ENCODE measurements around the gene IL19. TPM values are rescaled to one million over a fixed set of nuclear protein-coding genes. Genes with fewer than 3 reads are reported as not detected.
A peak's percentile ranks its signal among the peaks of the same experiment; 100 is the strongest.

Gene IL19
- total RNA-seq, 1 experiment from 2014 or later = not detected

- no peak overlapping the region for H2BK15ac ChIP-seq (ENCODE audit: low read depth, low read length)
- H4K20me1 ChIP-seq (ENCODE audit: control insufficient read depth, insufficient read depth, insufficient read length) = no peaks in the 10 kb centered on the region
- H3K4me3 Mint-ChIP-seq = no peak overlapping the region
- H3K9me3 ChIP-seq (ENCODE audit: control insufficient read depth, low read depth, low read length) = no peaks in the 10 kb centered on the region
- H3K23ac ChIP-seq (ENCODE audit: insufficient read length, low read depth, low read length) = no peak overlapping the region
- no peak overlapping the region for H2BK20ac ChIP-seq (ENCODE audit: low read depth, low read length, poor library complexity, severe bottlenecking)
- no peak overlapping the region for H2BK5ac ChIP-seq (ENCODE audit: insufficient read length, low read length)
- H3K27ac ChIP-seq (ENCODE audit: insufficient read length, low read depth, low read length) = no peak overlapping the region
- H3K4me1 ChIP-seq (ENCODE audit: insufficient read depth, low read length) = no peaks in the 10 kb centered on the region
- H4K5ac ChIP-seq (ENCODE audit: insufficient read length, low read depth, low read length) = no peak overlapping the region
- H3K4me1 Mint-ChIP-seq = peaks cover 10 to 16% of the 10 kb centered on the region in 2 experiments; a peak in 3 of 4 replicates
- H3T11ph ChIP-seq (ENCODE audit: low read length) = no peak overlapping the region
- H4K8ac ChIP-seq (replicated peaks; ENCODE audit: insufficient read length, low read depth, low read length) = no peak overlapping the region
- H3K9ac ChIP-seq (ENCODE audit: extremely low read depth, insufficient read length, low read length) = no peak overlapping the region
- no peaks in the 10 kb centered on the region for H3K79me2 ChIP-seq (ENCODE audit: insufficient read depth, low read length)
- no peaks in the 10 kb centered on the region for H3K9me3 Mint-ChIP-seq
- no peaks in the 10 kb centered on the region; the same call in 1 of the 2 replicates for H3K27me3 Mint-ChIP-seq (ENCODE audit: low read depth)
- H3K79me1 ChIP-seq (ENCODE audit: insufficient read depth, low read depth, low read length, poor library complexity, severe bottlenecking) = no peaks in the 10 kb centered on the region
- H3K4me2 ChIP-seq (ENCODE audit: insufficient read depth, insufficient read length, low read length) = no peak overlapping the region
- no peaks in the 10 kb centered on the region for H3K27me3 ChIP-seq (ENCODE audit: insufficient read depth, low read length)
- H2BK12ac ChIP-seq (ENCODE audit: insufficient read length, low read depth, low read length) = no peak overlapping the region
- H3K36me3 Mint-ChIP-seq (ENCODE audit: insufficient read depth in 1 of 3, low read depth in 3 of 3) = peaks cover 4 to 35% (median 34%) of the 10 kb centered on the region in 3 experiments; a peak in 6 of 7 replicates
- peak overlapping the region in 1 of 3 experiments; percentile 14; a peak in 1 of 7 replicates for H3K27ac Mint-ChIP-seq
- no peak overlapping the region for H3K4ac ChIP-seq (ENCODE audit: low read depth, low read length)
- no peaks in the 10 kb centered on the region for H3K23me2 ChIP-seq (ENCODE audit: insufficient read length, low read depth, low read length, poor library complexity, severe bottlenecking)
- no peak overlapping the region for H4K91ac ChIP-seq (ENCODE audit: insufficient read length, low read depth, low read length)
- no CpG with 5 or more reads among the region's 3 CpGs for WGBS (ENCODE audit: extremely low coverage, insufficient read length, low lambda C conversion rate)
- H2AK5ac ChIP-seq (ENCODE audit: insufficient read length, low read length) = no peak overlapping the region
- DNase-seq = no peak
- no peak for TF ChIP-seq CTCF (conservative IDR thresholded peaks at IDR 0.05)
- no peak overlapping the region for H2BK120ac ChIP-seq (ENCODE audit: low read depth, low read length, poor library complexity, severe bottlenecking)
- no peak overlapping the region for H3K14ac ChIP-seq (ENCODE audit: insufficient read depth, low read length)
- H3K56ac ChIP-seq (ENCODE audit: insufficient read length, low read depth, low read length) = no peak overlapping the region
- no peak overlapping the region for H2AFZ ChIP-seq (ENCODE audit: low read length)
- no peak overlapping the region for H3K18ac ChIP-seq (ENCODE audit: insufficient read length, low read depth, low read length)
Measured at GRCh38 chr1:206729507-206729906, 41.1 kb upstream of the IL19 start.

All from H9 (cell line).